GM21723 (cell line): ENCODE results near the gene TRA2B.
"Not testable (repeated sequence)": the region's sequence is repeated elsewhere in the genome, so short reads cannot be mapped to it uniquely, and the experiment has no call there.

Experiments used
- ATAC-seq: cut with Tn5 transposase; IDR thresholded peaks from one replicate; pipeline ENCODE4 v1.9.1; 2021; ENCODE audit warnings: mild to moderate bottlenecking, moderate library complexity; ENCODE audit not compliant: unreplicated experiment

TRA2B gene

GRCh38 chr3:185929192-185930151 is 8.3 kb downstream of the TRA2B start:
- ATAC-seq: no peak

GRCh38 chr3:185928496-185928895 is 9.3 kb downstream of the TRA2B start:
- no peak for ATAC-seq

DNA sequence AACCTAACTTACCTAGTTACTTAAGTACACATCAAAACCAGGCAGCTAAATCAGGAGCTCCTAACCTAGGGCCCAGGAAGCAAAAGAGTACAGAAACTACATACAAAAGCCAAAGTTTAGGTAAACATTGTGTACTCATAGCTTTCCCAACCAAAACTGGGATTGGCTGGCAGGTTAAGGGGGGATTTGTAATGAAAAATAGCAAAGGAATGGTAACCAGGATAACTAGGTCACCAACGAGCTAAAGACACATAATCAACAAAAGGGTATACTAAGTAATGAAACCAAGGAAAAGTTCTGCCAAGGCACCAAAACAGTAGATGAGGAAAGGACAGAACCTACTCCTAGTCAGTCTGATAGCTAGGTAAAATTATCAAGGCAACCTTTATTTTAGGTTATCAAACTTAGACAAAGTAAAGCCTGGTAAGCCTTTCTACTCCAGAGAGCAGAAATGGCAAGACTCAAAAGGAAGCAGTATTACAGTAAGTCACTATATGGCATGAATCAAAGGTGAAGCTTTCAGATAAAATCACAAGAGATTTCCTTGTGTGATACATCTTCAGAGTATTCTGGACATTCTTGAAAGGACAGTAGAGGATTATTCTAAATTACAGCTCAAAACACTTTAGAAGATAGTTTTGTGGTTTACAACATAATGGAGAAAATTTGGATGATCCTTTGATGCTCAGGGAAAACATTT is 10.2 kb downstream of the TRA2B start:
- ATAC-seq: no peak

DNA sequence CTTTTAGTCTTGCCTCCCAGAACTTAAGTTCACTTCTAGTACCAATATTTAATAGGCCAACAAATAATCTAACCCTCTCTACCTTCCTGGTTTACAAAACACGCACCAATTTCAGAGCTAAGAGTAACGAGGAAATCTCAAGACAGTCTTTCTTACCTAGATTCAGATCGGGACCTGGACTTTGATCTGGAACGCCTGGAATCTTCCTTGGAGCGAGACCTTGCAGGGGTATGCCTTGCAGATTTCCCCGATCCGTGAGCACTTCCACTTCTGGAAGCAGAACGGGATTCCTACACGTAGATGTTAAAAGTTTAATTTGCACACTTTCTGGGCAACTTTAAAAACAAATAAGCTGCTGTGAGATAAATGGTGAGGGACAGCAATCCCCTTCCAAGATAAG is 11.4 kb downstream of the TRA2B start:
- ATAC-seq: no peak

- ATAC-seq: no peak
Observed at GRCh38 chr3:185925353-185925752, 12.5 kb downstream of the TRA2B start.

DNA sequence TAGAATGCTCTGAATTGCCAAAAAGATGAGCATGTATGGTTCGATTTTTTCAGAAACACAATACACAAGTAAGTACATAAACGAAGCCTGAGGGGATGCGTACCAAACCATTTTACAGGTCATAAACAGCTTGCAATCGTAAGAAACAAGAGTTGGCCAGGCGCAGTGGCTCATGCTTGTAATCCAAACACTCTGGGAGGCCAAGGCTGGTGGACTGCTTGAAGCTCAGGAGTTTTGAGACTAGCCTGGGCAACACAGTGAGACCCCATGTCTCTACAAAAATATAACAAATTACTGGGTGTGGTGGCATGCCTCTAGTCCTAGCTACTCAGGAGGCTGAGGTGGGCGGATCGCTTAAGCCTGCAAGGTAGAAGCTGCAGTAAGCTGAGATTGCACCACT is 13.4 kb downstream of the TRA2B start:
- no peak for ATAC-seq

DNA sequence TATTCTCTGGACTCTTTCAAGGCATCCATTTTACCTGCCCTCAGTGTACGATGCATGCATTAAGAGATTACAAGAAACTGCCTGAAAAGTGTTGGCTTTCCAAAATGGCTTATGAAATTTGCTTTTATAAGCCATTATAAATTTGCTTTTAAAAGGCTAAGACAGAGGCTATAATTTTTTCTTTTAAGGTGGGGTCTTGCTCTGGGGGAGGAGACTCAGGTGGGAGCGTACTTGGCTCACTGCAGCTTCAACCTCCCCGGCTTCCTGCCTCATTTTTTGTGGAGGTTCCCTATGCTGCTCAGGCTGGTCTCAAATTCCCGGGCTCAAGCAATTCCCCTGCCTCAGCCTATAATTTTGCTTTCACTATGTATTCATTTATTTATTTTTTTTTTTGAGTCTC is 17.6 kb downstream of the TRA2B start:
- ATAC-seq: no peak

DNA sequence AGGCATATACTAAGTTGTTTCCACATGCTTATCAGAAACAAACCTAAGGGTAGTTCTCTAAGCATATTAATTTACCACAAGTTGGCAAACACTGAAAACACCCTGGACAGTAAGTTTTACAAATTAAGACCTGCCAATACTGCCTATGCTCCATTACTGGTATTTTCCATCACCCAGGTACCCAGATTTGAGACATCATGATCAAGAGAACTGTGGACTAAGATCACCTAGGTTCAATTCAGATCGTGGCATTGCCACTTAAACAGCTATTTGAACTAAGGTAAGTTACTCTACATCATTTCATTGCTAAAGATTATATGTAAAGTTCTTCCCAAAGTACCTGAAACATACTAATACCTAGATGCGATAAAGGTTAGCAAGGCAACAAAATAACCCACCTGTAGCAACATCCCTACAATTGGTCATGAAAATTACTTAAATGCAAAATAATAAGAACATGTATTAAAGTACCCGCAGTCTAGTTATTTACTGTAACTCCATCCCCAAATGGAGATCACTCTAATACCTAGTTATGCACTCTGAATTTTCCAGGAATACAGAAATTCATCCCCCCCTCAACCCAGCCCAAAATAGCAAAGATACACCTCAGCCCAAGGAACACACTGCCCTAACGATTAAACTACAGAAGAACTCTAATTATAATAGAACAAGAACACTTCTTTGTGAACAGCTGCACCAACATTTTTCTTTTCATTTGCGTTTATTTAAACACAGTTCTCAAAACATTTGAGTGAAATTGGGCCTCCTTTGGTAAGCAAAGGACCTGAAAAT is 21.6 kb downstream of the TRA2B start:
- no peak for ATAC-seq

DNA sequence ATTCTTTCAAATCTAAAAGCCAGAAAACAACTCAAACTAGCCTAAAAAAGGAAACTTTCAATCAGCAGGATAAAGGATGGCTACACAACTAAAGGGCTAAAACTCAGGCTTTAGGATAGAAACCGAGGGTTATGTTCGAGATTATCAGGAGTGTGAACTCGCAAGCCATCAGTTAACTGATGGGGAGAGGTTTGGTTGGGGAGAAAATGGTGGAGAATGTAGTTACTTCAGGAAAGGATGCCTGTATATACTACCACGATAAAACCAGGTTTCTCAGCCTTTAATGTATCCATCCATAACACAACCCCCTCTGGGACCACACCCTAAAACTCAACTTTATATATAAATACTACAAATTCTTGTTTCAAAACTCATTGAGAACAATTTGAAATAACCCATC is 22.2 kb downstream of the TRA2B start:
- ATAC-seq: no peak

GRCh38 chr3:185914911-185915629 is 22.7 kb downstream of the TRA2B start:
- no peak for ATAC-seq

GRCh38 chr3:185912929-185913901 is 24.6 kb downstream of the TRA2B start:
- no peak for ATAC-seq

DNA sequence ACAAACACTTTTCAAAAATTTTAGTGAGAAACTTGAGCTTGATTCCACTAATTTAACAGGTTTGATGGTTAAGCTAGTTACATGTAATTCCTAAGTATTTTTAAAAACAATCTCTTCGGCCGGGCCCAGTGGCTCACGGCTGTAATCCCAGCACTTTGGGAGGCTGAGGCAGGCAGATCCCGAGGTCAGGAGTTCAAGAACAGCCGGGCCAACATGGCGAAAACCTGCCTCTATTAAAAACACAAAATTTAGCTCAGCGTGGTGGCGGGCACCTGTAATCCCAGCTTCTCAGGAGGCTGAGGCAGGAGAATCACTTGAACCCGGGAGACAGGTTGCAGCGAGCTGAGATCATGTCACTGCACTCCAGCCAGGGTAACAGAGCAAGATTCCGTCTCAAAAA is 25.3 kb downstream of the TRA2B start:
- no peak for ATAC-seq

DNA sequence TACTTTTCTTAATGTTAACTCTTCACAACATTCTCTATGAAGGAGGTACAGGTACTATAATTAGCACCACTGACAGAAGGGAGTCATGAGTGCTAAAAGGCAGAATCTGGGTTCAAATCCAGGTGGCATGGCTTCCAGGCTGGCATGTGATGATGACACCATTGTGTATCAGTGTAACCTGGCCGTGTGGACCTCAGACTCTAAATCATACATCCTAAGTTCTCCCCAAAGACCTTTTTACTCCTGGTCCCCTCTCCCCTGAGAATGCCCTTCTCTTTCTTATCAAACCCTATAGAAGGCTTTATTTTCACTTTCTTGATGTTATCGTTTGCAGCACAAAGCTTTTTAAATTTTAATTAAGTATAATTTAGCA is 26.8 kb downstream of the TRA2B start:
- not testable (repeated sequence) for ATAC-seq

- not testable (repeated sequence) for ATAC-seq
Observed at GRCh38 chr3:185910322-185911075, 27.3 kb downstream of the TRA2B start.

DNA sequence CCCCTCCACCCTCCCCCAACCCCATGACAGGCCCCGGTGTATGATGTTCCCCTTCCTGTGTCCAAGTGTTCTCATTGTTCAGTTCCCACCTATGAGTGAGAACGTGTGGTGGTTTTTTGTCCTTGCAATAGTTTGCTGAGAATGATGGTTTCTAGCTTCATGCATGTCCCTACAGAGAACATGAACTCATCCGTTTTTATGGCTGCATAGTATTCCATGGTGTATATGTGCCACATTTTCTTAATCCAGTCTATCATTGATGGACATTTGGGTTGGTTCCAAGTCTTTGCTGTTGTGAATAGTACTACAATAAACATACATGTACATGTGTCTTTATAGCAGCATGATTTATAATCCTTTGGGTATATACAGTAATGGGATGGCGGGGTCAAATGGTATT is 27.9 kb downstream of the TRA2B start:
- not testable (repeated sequence) for ATAC-seq

DNA sequence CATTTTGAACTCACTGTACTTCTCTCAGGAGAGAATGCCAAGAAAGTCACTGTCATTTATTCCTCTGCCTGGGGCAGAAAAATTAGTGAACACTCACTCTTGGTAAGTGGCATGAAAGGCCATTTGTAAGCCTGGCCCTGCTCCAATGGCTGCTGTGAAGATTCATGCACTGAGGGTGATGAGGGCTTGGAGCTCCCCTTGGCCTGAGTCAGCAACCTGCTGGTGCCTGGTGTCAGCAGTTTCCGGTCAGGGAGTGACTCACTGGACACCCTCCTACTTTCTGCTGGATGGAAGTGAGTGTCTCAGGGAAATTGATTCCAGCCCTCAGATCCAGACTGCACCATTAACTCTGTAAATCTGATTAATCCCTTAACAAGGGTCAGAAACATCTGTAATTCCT is 37.6 kb downstream of the TRA2B start:
- ATAC-seq: no peak

GRCh38 chr3:185896636-185897035 is 41.2 kb downstream of the TRA2B start:
- ATAC-seq: no peak

DNA sequence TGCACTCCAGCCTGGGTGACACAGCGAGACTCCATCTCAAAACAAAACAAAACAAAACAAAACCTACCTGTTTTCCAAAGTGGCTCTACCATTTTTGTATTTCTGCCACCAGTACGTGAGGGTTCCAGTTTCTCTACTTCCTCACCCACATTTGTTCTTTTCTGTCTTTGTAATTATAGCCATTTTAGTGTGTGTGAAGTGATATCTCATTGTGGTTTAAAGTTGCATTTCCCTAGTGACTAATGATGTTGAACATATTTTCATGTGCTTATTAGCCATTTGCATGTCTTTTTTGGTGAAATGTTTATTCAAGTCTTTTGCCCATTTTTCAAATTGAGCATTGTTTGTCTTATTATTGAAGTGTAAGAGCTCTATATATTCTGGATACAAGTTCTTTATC is 50.7 kb downstream of the TRA2B start:
- no peak for ATAC-seq

DNA sequence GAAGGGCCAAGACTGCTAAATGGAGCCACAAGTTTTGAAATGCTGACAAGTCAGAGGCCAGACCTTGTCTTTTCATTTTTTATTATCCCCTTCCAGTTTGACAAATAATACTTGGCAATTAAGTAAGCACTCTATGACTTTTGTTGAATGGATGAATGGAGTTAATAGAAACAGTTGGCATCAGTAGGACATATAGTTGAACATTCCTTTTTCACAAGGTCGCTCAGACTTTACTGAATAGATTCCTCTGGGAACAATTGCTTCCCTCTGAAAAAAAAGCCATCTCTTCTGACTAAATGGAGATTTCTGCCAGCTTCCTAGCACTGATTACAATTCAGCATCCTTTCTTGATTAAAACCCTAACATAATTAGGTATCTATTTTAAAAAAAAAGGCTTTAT is 53.2 kb downstream of the TRA2B start:
- ATAC-seq: no peak
